ENCODE data around the gene RPL37. TPM values are rescaled to one million over a fixed set of nuclear protein-coding genes. Genes with fewer than 3 reads are reported as not detected.
A peak's percentile ranks its signal among the peaks of the same experiment; 100 is the strongest.
"Not testable (repeated sequence)": the region's sequence is repeated elsewhere in the genome, so short reads cannot be mapped to it uniquely, and the experiment has no call there.

The RPL37 gene
- polyA plus RNA-seq (2013, experiment 1 of 2) = 5,874 TPM
- polyA plus RNA-seq (2013, experiment 2 of 2) = 5,944 TPM

DNA sequence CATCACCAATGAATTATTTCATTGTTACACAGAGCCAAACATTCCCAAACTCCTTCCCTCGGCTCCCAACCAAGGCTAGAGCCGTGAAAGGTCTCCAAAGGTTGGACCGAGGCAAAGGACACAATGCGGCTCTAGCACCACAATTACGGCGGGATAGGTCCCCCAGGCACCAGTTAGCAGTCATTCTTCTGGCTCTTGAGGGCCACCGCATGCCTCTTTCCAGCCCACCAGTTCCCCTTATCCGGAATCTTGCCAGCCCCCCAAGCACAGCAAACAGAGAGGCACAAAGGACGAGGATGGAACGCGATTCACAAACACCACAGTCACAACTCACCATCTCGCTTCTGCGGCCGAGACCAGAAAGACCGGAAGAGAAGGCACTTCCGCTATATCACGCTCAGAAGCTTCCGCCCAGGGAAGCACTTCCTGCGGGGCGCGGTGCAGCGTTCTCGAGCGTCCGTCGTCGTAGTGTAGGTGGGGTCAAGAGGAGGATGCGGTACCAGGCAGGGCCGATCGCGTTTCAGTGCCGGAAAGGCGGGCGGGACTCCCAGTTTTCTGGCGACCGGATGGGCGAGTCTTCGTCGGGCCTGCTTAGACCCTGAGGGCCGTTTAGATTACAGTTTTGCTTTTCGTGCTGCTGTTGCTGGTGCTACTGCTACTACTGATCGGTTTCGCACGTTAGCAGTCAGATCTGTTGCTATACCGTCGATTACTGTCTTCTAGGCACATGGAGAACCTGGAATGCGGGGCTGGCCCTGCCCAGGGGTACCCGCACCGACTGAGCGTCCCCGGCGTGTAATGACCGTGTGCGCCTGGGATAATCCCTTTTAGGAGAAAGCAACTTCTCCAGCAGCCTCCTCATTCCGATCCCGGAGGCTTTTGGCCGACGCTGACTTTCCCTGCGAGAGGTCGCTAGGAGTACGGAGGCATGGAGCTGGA lies at the start of gene RPL37:
Gene RPL37, minus strand, starts transcription at position 374 of the 939 bp plus-strand sequence. Its CDS starts 37 bp downstream, at position 337.
- H2BK120ac ChIP-seq (ENCODE audit: low read depth, low read length) = peak within 1 kb of the TSS; percentile 19
- peak within 1 kb of the TSS; percentile 68 for H4K8ac ChIP-seq (ENCODE audit: low read depth, low read length)
- peak within 1 kb of the TSS; percentile 78 for H3K18ac ChIP-seq (ENCODE audit: low read length)
- peaks cover 4% of the 10 kb centered on the region for H3K79me1 ChIP-seq (ENCODE audit: low read length)
- no CpG with 5 or more reads among the region's 61 CpGs for WGBS (ENCODE audit: extremely low coverage, insufficient coverage, low lambda C conversion rate)
- H2BK5ac ChIP-seq (ENCODE audit: low read length) = peak within 1 kb of the TSS; percentile 83
- peaks cover 37% of the 10 kb centered on the region for H3K79me2 ChIP-seq (ENCODE audit: control insufficient read depth, insufficient read depth, low read length)
- no peaks in the 10 kb centered on the region for H3K4me1 ChIP-seq (ENCODE audit: control insufficient read depth, low read depth, low read length)
- H2BK15ac ChIP-seq (replicated peaks; ENCODE audit: low read depth) = no peak within 1 kb of the TSS
- peak within 1 kb of the TSS; percentile 100 for H3K9ac ChIP-seq (ENCODE audit: low read length)
- peak within 1 kb of the TSS; percentile 100 for H4K5ac ChIP-seq (ENCODE audit: low read length)
- H3K4me2 ChIP-seq (ENCODE audit: low read length) = peak within 1 kb of the TSS; percentile 90
- peak within 1 kb of the TSS; percentile 99 for H2AK5ac ChIP-seq (ENCODE audit: low read length)
- peak; percentile 99 for DNase-seq
- H3K23ac ChIP-seq (ENCODE audit: low read length) = peak within 1 kb of the TSS; percentile 87
- H3K27ac ChIP-seq (ENCODE audit: low read depth, low read length) = peak within 1 kb of the TSS; percentile 91
- peak within 1 kb of the TSS; percentile 100 for H3K56ac ChIP-seq (ENCODE audit: low read length)
- H3K36me3 ChIP-seq (ENCODE audit: control insufficient read depth, insufficient read depth, low read length) = peaks cover 12% of the 10 kb centered on the region
- H3K4me3 ChIP-seq (ENCODE audit: low read length) = peak within 1 kb of the TSS; percentile 100
- H3K27me3 ChIP-seq (ENCODE audit: insufficient read depth, low read length, poor library complexity) = no peaks in the 10 kb centered on the region
- H3K4ac ChIP-seq (ENCODE audit: low read depth, low read length) = peak within 1 kb of the TSS; percentile 83

DNA sequence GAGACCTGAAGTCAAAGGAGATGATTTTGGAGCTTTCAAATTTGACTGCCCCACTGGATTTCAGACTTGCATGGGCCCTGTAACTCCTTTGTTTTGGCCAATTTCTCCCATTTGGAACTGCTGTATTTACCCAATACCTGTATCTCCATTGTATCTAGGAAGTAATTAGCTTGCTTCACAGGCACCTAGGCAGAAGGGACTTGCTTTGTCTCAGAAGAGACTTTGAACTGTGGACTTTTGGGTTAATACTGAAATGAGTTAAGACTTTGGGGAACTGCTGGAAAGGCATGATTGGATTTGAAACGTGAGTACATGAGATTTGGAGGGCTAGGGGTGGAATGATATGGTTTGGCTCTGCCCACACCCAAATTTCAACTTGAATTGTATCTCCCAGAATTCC lies 48.0 kb upstream of the RPL37 start:
- no CpG with 5 or more reads among the region's 1 CpG for WGBS (ENCODE audit: extremely low coverage, insufficient coverage, low lambda C conversion rate)
- not testable (repeated sequence) for H3K23ac ChIP-seq (ENCODE audit: low read length); DNase-seq; H3K4ac ChIP-seq (ENCODE audit: low read depth, low read length); H3K9ac ChIP-seq (ENCODE audit: low read length); H3K4me3 ChIP-seq (ENCODE audit: low read length); H3K56ac ChIP-seq (ENCODE audit: low read length); H3K18ac ChIP-seq (ENCODE audit: low read length); H4K8ac ChIP-seq (ENCODE audit: low read depth, low read length); H3K4me1 ChIP-seq (ENCODE audit: control insufficient read depth, low read depth, low read length); H2BK120ac ChIP-seq (ENCODE audit: low read depth, low read length); H3K79me2 ChIP-seq (ENCODE audit: control insufficient read depth, insufficient read depth, low read length); H3K4me2 ChIP-seq (ENCODE audit: low read length); H2BK5ac ChIP-seq (ENCODE audit: low read length); H2BK15ac ChIP-seq (replicated peaks; ENCODE audit: low read depth); H3K27me3 ChIP-seq (ENCODE audit: insufficient read depth, low read length, poor library complexity); H4K5ac ChIP-seq (ENCODE audit: low read length); H3K36me3 ChIP-seq (ENCODE audit: control insufficient read depth, insufficient read depth, low read length); H2AK5ac ChIP-seq (ENCODE audit: low read length); H3K27ac ChIP-seq (ENCODE audit: low read depth, low read length); H3K79me1 ChIP-seq (ENCODE audit: low read length)

DNA sequence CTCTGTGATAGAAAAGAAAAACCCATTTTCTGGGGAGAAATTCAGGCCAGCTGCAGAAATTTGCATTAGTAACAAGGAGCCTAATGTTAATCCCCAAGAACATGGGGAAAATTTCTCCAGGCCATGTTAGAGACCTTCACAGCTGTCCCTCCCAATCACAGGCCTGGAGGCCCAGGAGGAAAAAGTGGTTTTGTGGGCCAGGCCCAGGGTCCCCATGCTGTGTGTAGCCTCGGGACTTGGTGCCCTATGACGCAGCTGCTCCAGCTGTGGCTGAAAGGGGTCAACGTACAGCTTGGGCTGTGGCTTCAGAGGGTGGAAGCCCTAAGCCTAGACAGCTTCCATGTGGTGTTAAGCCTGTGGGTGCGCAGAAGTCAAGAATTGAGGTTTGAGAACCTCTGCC lies 47.3 kb upstream of the RPL37 start:
- Histone ChIP-seq H3K79me1 (ENCODE audit: low read length) (no peaks in the 10 kb centered on the region), H2AK5ac (ENCODE audit: low read length) (no peak overlapping the region), H3K56ac (ENCODE audit: low read length) (no peak overlapping the region), H3K4me3 (ENCODE audit: low read length) (no peak overlapping the region), H4K5ac (ENCODE audit: low read length) (no peak overlapping the region), H3K23ac (ENCODE audit: low read length) (no peak overlapping the region), H2BK5ac (ENCODE audit: low read length) (no peak overlapping the region), H3K4me2 (ENCODE audit: low read length) (no peak overlapping the region), H4K8ac (ENCODE audit: low read depth, low read length) (no peak overlapping the region), H3K79me2 (ENCODE audit: control insufficient read depth, insufficient read depth, low read length) (no peaks in the 10 kb centered on the region), H2BK15ac (replicated peaks; ENCODE audit: low read depth) (no peak overlapping the region), H3K9ac (ENCODE audit: low read length) (no peak overlapping the region), H3K4me1 (ENCODE audit: control insufficient read depth, low read depth, low read length) (no peaks in the 10 kb centered on the region), H2BK120ac (ENCODE audit: low read depth, low read length) (no peak overlapping the region), H3K18ac (ENCODE audit: low read length) (no peak overlapping the region), H3K27me3 (ENCODE audit: insufficient read depth, low read length, poor library complexity) (no peaks in the 10 kb centered on the region), H3K27ac (ENCODE audit: low read depth, low read length) (no peak overlapping the region), H3K4ac (ENCODE audit: low read depth, low read length) (no peak overlapping the region), H3K36me3 (ENCODE audit: control insufficient read depth, insufficient read depth, low read length) (no peaks in the 10 kb centered on the region)
- DNase-seq = no peak
- WGBS (ENCODE audit: extremely low coverage, insufficient coverage, low lambda C conversion rate) = no CpG with 5 or more reads among the region's 4 CpGs

DNA sequence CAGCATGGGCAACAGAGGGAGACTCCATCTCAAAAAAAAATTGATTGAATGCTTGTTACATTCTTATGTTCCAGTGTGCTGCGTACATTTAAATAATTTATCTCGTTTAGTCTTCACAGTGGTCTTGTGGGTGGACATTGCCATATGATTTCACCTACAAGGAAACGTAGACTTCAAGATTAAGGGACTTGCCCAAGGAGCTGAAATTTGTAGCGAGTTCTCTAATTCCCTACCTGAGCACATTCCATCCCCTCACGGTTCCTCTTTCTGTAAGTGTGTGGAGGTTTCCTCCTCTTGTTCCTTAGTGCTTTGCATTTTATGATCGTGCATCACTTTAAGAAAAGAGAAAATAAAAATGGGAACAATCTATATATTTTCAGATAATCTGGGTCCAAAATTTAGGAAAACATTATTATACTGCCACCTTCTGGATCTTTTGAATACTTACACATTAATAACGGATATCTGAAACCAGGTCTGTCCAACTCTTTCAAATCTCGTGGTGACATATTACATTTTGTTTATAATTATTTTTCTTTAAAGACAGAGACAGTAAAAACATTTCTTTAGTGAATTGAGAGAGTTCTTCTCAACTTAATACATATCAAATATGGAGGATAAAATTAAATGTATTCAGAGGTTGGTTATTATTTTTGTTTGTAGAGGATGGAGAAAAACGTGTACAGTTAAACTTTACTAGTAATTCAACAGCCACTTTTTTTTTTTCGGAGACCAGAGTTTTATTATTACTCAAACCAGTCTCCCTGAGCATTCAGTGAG lies 44.3 kb upstream of the RPL37 start:
- Histone ChIP-seq H2BK120ac (ENCODE audit: low read depth, low read length) (no peak overlapping the region), H2BK15ac (replicated peaks; ENCODE audit: low read depth) (no peak overlapping the region), H3K79me1 (ENCODE audit: low read length) (no peaks in the 10 kb centered on the region), H3K4me3 (ENCODE audit: low read length) (no peak overlapping the region), H3K27ac (ENCODE audit: low read depth, low read length) (no peak overlapping the region), H3K18ac (ENCODE audit: low read length) (no peak overlapping the region), H2BK5ac (ENCODE audit: low read length) (no peak overlapping the region), H2AK5ac (ENCODE audit: low read length) (no peak overlapping the region), H3K4me1 (ENCODE audit: control insufficient read depth, low read depth, low read length) (no peaks in the 10 kb centered on the region), H3K4me2 (ENCODE audit: low read length) (no peak overlapping the region), H4K8ac (ENCODE audit: low read depth, low read length) (no peak overlapping the region), H3K4ac (ENCODE audit: low read depth, low read length) (no peak overlapping the region), H4K5ac (ENCODE audit: low read length) (no peak overlapping the region), H3K27me3 (ENCODE audit: insufficient read depth, low read length, poor library complexity) (no peaks in the 10 kb centered on the region), H3K56ac (ENCODE audit: low read length) (no peak overlapping the region), H3K9ac (ENCODE audit: low read length) (no peak overlapping the region), H3K79me2 (ENCODE audit: control insufficient read depth, insufficient read depth, low read length) (no peaks in the 10 kb centered on the region), H3K23ac (ENCODE audit: low read length) (no peak overlapping the region), H3K36me3 (ENCODE audit: control insufficient read depth, insufficient read depth, low read length) (no peaks in the 10 kb centered on the region)
- DNase-seq = peak; percentile 9
- WGBS (ENCODE audit: extremely low coverage, insufficient coverage, low lambda C conversion rate) = no CpG with 5 or more reads among the region's 10 CpGs

DNA sequence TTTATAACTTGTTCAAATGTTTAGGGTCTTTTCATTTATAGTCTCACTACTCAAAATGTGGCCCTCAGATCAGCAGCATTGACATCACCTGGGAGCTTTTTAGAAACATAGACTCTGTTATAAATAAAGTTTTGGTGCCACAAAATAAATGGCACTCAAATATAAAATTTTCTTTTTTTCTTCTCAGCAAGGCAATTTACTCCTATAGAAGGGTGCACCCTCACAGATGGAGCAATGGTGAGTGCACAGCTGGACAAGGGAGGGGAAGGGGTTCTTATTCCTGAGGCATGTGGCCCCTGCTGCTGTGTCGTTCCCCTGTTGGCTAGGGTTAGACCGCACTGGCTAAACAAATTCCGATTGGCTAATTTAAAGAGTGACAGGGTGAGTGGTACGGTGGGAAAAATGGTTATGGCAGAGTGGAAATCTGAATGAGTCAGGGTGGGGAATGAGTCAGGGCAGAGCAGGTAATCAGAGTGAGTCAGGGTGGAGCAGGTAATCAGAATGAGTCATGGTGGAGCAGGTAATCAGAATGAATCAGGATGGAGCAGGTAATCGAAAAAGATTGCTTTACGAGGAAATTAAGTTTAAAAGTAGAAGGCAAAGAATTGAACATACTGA lies 42.5 kb upstream of the RPL37 start:
- no CpG with 5 or more reads among the region's 6 CpGs for whole genome bisulfite sequencing (ENCODE audit: extremely low coverage, insufficient coverage, low lambda C conversion rate)

More for the DNA sequence above, 42.5 kb upstream of the RPL37 start:
- Histone ChIP-seq H2AK5ac (ENCODE audit: low read length) (no peak overlapping the region), H4K8ac (ENCODE audit: low read depth, low read length) (no peak overlapping the region), H3K4me2 (ENCODE audit: low read length) (no peak overlapping the region), H3K23ac (ENCODE audit: low read length) (no peak overlapping the region), H3K79me1 (ENCODE audit: low read length) (no peaks in the 10 kb centered on the region), H3K18ac (ENCODE audit: low read length) (no peak overlapping the region), H3K4me1 (ENCODE audit: control insufficient read depth, low read depth, low read length) (no peaks in the 10 kb centered on the region), H3K36me3 (ENCODE audit: control insufficient read depth, insufficient read depth, low read length) (no peaks in the 10 kb centered on the region), H2BK120ac (ENCODE audit: low read depth, low read length) (no peak overlapping the region), H2BK5ac (ENCODE audit: low read length) (no peak overlapping the region), H3K56ac (ENCODE audit: low read length) (no peak overlapping the region), H3K4me3 (ENCODE audit: low read length) (no peak overlapping the region), H3K4ac (ENCODE audit: low read depth, low read length) (no peak overlapping the region), H3K27ac (ENCODE audit: low read depth, low read length) (no peak overlapping the region), H3K27me3 (ENCODE audit: insufficient read depth, low read length, poor library complexity) (no peaks in the 10 kb centered on the region), H2BK15ac (replicated peaks; ENCODE audit: low read depth) (no peak overlapping the region), H3K79me2 (ENCODE audit: control insufficient read depth, insufficient read depth, low read length) (no peaks in the 10 kb centered on the region), H4K5ac (ENCODE audit: low read length) (no peak overlapping the region), H3K9ac (ENCODE audit: low read length) (no peak overlapping the region)
- no peak for DNase-seq

Measured in mesendoderm (in vitro differentiated cells).